Subcutaneous adipose tissue (tissue), 4 donors: ENCODE data around the gene MTUS2. TPM values are rescaled to one million over a fixed set of nuclear protein-coding genes. Genes with fewer than 3 reads are reported as not detected.

Experiments
- total RNA-seq, 4 donors: library from RNA; depleted of rRNA; stranded (reverse); fragments of >200 nt; gene quantifications; one replicate each; pipeline ENCODE4 v1.1.0, GENCODE V29; 2016
- TF ChIP-seq, protein P1 (sequence below): fragments of 450-650 bp; IDR thresholded peaks from one replicate; pipeline ENCODE4 v1.5.1; 2016; ENCODE audit warnings: low read depth, mild to moderate bottlenecking, control low read depth, antibody characterized with exemption, moderate library complexity

Gene MTUS2
- total RNA-seq, 4 donors from 2014 or later: not detected

- TF ChIP-seq, protein P1, sequence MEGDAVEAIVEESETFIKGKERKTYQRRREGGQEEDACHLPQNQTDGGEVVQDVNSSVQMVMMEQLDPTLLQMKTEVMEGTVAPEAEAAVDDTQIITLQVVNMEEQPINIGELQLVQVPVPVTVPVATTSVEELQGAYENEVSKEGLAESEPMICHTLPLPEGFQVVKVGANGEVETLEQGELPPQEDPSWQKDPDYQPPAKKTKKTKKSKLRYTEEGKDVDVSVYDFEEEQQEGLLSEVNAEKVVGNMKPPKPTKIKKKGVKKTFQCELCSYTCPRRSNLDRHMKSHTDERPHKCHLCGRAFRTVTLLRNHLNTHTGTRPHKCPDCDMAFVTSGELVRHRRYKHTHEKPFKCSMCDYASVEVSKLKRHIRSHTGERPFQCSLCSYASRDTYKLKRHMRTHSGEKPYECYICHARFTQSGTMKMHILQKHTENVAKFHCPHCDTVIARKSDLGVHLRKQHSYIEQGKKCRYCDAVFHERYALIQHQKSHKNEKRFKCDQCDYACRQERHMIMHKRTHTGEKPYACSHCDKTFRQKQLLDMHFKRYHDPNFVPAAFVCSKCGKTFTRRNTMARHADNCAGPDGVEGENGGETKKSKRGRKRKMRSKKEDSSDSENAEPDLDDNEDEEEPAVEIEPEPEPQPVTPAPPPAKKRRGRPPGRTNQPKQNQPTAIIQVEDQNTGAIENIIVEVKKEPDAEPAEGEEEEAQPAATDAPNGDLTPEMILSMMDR: no peak
Observed at GRCh38 chr13:29210676-29211075, 390.5 kb downstream of the MTUS2 start.

- TF ChIP-seq, protein P1: no peak
Observed at GRCh38 chr13:29222458-29222857, 402.3 kb downstream of the MTUS2 start.

DNA sequence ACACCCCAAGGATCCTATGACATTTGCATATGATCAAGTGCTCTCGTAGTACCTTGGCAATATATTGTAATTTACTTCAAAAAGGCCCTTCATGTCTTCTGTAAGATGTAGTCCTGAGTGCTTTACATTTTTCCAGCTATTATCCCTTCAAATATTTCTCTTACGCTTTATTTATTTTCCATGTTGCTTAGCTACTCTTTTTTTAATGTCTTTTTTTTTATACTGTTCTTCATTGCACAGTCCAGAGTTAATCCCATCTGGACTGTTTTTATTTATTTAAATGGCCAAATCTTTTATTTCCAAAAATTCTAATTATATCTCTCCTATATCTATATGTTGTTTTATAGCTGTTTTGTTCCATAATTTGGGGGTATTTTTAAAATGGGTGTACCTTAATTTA, 404.1 kb downstream of the MTUS2 start:
- TF ChIP-seq, protein P1: no peak

GRCh38 chr13:29227576-29227975, 407.4 kb downstream of the MTUS2 start:
- TF ChIP-seq, protein P1: no peak

- TF ChIP-seq, protein P1: no peak
Observed at GRCh38 chr13:29230299-29230845, 410.2 kb downstream of the MTUS2 start.

- TF ChIP-seq, protein P1: no peak
Observed at GRCh38 chr13:29239653-29240525, 419.8 kb downstream of the MTUS2 start.

GRCh38 chr13:29254626-29255370, 434.7 kb downstream of the MTUS2 start:
- TF ChIP-seq, protein P1: no peak
